Skeletal muscle satellite cell (primary cell): ENCODE data around the gene CYP24A1.

Experiments used
- H3K27me3 ChIP-seq: 2 replicates; pipeline ENCODE4 v1.7.0; 2013; ENCODE audit warnings: low read length; ENCODE audit not compliant: control insufficient read depth, insufficient read depth
- H3K36me3 ChIP-seq: 2 replicates; pipeline ENCODE4 v1.7.0; 2013; ENCODE audit warnings: mild to moderate bottlenecking, control low read depth, low read length; ENCODE audit not compliant: insufficient read depth
- H3K4me1 ChIP-seq: 2 replicates; pipeline ENCODE4 v1.7.0; 2013; ENCODE audit warnings: low read length; ENCODE audit not compliant: control insufficient read depth, insufficient read depth
- H3K4me2 ChIP-seq: 2 replicates; pipeline ENCODE4 v1.7.0; 2013; ENCODE audit warnings: mild to moderate bottlenecking, low read length
- H3K4me3 ChIP-seq: 2 replicates; pipeline ENCODE4 v1.7.0; 2013; ENCODE audit warnings: low read length
- H3K9ac ChIP-seq: 2 replicates; pipeline ENCODE4 v1.7.0; 2013; ENCODE audit warnings: mild to moderate bottlenecking, low read depth, low read length, moderate library complexity
- H3K9me3 ChIP-seq: replicated peaks from 2 replicates; pipeline ENCODE4 v1.7.0; 2013; ENCODE audit warnings: mild to moderate bottlenecking, control low read depth, low read length

Gene CYP24A1

GRCh38 chr20:54200487-54201267, 26.9 kb upstream of the CYP24A1 start:
- H3K4me1 ChIP-seq = no peaks in the 10 kb centered on the region
- H3K4me3 ChIP-seq = no peak overlapping the region
- H3K4me2 ChIP-seq = no peak overlapping the region
- H3K9me3 ChIP-seq = no peaks in the 10 kb centered on the region
- peaks cover 34% of the 10 kb centered on the region for H3K27me3 ChIP-seq
- H3K9ac ChIP-seq = no peak overlapping the region
- no peaks in the 10 kb centered on the region for H3K36me3 ChIP-seq

DNA sequence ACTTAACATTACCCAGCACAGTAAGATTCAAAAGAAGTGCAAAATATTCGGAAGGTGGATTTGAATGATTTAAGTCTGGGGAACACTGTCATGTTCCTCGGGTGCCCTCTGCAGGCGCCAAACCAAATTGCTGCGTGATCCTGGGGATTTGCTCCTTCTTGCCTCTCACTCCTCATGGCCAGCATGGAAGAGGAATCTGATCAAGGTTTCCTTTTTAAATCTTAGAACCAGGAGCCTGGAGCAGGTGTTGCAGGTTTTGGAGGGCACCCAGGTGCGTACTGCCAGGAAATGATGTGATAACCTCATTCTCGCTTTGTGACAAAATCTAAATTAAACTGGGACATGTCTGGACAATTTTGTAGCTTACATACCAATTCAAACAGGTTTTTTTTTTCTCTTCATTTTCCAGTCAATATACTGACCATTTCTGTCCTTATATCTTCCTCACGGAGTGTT, 26.0 kb upstream of the CYP24A1 start:
- peaks cover 36% of the 10 kb centered on the region for H3K27me3 ChIP-seq

DNA sequence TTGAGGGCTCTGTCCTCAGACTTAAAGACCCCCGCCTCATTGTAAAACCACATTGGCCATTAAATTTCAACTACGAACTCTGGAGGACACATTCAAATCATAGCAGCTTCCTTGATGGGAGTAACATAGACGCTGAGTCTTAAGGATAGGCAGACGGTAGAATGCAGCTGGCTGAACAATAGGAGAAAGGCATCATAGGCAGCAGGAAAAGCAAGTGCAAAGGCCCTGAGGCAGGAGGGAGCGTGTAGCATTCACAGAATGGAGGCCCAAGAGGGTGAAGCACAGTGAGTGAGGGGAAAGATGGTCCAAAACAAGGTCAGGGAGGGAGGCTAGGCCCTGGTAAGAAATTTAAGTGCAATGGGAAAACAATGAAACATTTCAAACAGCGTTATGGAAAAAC, 25.5 kb upstream of the CYP24A1 start:
- peaks cover 31% of the 10 kb centered on the region for H3K27me3 ChIP-seq
- H3K4me1 ChIP-seq = no peaks in the 10 kb centered on the region
- H3K4me3 ChIP-seq = no peak overlapping the region

More for the DNA sequence above, 26.0 kb upstream of the CYP24A1 start:
- Histone ChIP-seq H3K4me1 (no peaks in the 10 kb centered on the region), H3K9me3 (no peaks in the 10 kb centered on the region), H3K36me3 (no peaks in the 10 kb centered on the region), H3K4me2 (no peak overlapping the region), H3K4me3 (no peak overlapping the region), H3K9ac (no peak overlapping the region)

GRCh38 chr20:54197621-54198604, 24.1 kb upstream of the CYP24A1 start:
- Histone ChIP-seq H3K4me3 (no peak overlapping the region), H3K27me3 (peaks cover 29% of the 10 kb centered on the region), H3K4me2 (no peak overlapping the region), H3K9ac (no peak overlapping the region), H3K9me3 (no peaks in the 10 kb centered on the region), H3K4me1 (no peaks in the 10 kb centered on the region), H3K36me3 (no peaks in the 10 kb centered on the region)

More for the DNA sequence above, 25.5 kb upstream of the CYP24A1 start:
- Histone ChIP-seq H3K36me3 (no peaks in the 10 kb centered on the region), H3K9me3 (no peaks in the 10 kb centered on the region), H3K9ac (no peak overlapping the region), H3K4me2 (no peak overlapping the region)

DNA sequence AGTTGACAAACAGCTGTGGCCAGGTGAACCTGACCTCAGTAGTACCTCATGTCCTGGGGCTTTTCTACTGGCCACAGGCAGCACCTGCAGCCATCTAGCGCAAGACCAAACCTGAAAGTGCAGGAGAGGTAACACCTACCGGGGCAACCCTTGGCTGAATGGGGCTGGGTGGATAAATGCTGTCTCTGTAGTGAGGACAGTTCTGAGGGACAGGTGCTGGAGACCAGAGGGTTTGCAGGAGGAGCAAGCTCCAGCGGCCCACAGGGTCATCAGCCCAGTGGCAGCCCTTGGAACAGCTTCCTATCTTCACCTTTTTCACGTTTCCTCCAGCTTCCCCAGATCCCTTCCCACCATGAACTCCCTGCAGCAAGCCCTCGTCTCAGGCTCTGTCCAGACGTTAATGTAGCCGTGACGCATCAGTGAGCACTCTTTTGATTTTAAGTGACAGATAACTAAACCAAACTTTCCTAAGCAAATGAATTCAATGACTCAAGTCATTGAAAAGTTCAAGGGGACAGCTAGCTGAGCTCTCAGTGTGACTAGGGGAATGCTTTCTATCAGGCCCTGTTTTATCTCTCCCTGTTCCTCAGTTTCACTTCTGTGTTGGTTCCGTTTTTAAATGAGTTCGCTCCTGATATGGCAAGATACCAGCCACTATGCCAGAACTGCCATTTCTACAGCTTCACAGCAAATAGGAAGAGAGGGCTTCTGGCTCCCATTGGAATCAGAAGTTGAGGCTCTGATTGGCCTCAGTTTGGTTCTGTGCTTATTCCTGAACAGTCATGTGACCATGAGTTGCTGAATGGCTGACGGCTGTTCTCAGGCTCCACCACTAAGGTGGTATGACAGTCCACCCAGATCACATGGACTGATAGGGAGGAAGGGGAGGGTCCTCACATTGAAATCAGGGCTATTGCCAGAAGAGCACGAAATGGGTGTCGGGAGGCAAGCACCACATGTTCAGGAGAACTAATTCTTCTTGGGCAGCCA, 22.0 kb upstream of the CYP24A1 start:
- Histone ChIP-seq H3K9me3 (no peaks in the 10 kb centered on the region), H3K36me3 (no peaks in the 10 kb centered on the region), H3K27me3 (peaks cover 34% of the 10 kb centered on the region), H3K9ac (no peak overlapping the region), H3K4me3 (no peak overlapping the region), H3K4me1 (no peaks in the 10 kb centered on the region), H3K4me2 (no peak overlapping the region)

- Histone ChIP-seq H3K36me3 (no peaks in the 10 kb centered on the region), H3K4me1 (no peaks in the 10 kb centered on the region), H3K9me3 (no peaks in the 10 kb centered on the region), H3K9ac (no peak overlapping the region), H3K27me3 (peaks cover 37% of the 10 kb centered on the region), H3K4me2 (no peak overlapping the region), H3K4me3 (no peak overlapping the region)
Measured at GRCh38 chr20:54194724-54195438, 21.1 kb upstream of the CYP24A1 start.

DNA sequence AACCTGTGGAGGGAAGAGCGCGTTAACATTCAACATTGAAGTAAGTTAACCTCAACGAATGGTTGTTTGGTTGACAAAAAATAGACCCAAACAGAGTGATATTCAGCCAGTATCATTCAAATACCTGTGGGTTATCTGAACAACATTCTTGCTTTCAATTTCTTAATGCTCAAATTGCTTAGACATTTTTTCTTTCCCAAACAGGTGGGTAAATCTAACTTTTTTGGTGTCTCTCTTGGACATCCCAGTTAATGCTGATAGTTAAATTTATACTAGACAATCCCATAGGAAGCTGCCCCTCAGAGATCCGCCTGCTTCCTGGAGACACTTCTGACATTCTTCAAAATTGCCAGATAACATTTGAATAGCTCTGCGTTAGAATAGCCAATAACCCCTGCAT, 20.0 kb upstream of the CYP24A1 start:
- H3K36me3 ChIP-seq = no peaks in the 10 kb centered on the region
- H3K27me3 ChIP-seq = peaks cover 37% of the 10 kb centered on the region
- no peak overlapping the region for H3K9ac ChIP-seq
- H3K4me3 ChIP-seq = no peak overlapping the region
- no peak overlapping the region for H3K4me2 ChIP-seq
- no peaks in the 10 kb centered on the region for H3K4me1 ChIP-seq
- H3K9me3 ChIP-seq = no peaks in the 10 kb centered on the region

GRCh38 chr20:54190217-54190616, 16.4 kb upstream of the CYP24A1 start:
- Histone ChIP-seq H3K4me1 (no peaks in the 10 kb centered on the region), H3K36me3 (no peaks in the 10 kb centered on the region), H3K4me3 (no peak overlapping the region), H3K4me2 (no peak overlapping the region), H3K27me3 (peaks cover 41% of the 10 kb centered on the region), H3K9ac (no peak overlapping the region), H3K9me3 (no peaks in the 10 kb centered on the region)

GRCh38 chr20:54189630-54190029, 15.8 kb upstream of the CYP24A1 start:
- H3K4me2 ChIP-seq = no peak overlapping the region

GRCh38 chr20:54188132-54188849, 14.5 kb upstream of the CYP24A1 start:
- H3K9ac ChIP-seq = no peak overlapping the region
- no peaks in the 10 kb centered on the region for H3K4me1 ChIP-seq
- no peaks in the 10 kb centered on the region for H3K9me3 ChIP-seq
- no peak overlapping the region for H3K4me3 ChIP-seq
- H3K4me2 ChIP-seq = no peak overlapping the region
- peaks cover 51% of the 10 kb centered on the region for H3K27me3 ChIP-seq
- no peaks in the 10 kb centered on the region for H3K36me3 ChIP-seq

More at GRCh38 chr20:54189630-54190029, 15.8 kb upstream of the CYP24A1 start:
- peaks cover 46% of the 10 kb centered on the region for H3K27me3 ChIP-seq
- no peaks in the 10 kb centered on the region for H3K9me3 ChIP-seq
- no peaks in the 10 kb centered on the region for H3K36me3 ChIP-seq
- H3K9ac ChIP-seq = no peak overlapping the region
- no peaks in the 10 kb centered on the region for H3K4me1 ChIP-seq
- H3K4me3 ChIP-seq = no peak overlapping the region
